Mesodermal cell (in vitro differentiated cells): ENCODE data around the gene GOLGA5.

ENCODE experiments used
- H3K27ac ChIP-seq: 2 replicates; pipeline ENCODE4 v1.7.0; 2013; ENCODE audit warnings: mild to moderate bottlenecking, low read depth, low read length, moderate library complexity; ENCODE audit not compliant: severe bottlenecking
- H3K36me3 ChIP-seq: 2 replicates; pipeline ENCODE4 v1.7.1; 2013; ENCODE audit warnings: mild to moderate bottlenecking, low read length, moderate library complexity; ENCODE audit not compliant: control insufficient read depth, insufficient read depth
- H3K4me1 ChIP-seq: one replicate; pipeline ENCODE4 v1.7.1; 2013; ENCODE audit warnings: mild to moderate bottlenecking, low read length; ENCODE audit not compliant: insufficient read depth, control insufficient read depth, poor library complexity, severe bottlenecking
- H3K4me3 ChIP-seq: 2 replicates; pipeline ENCODE4 v1.7.0; 2013; ENCODE audit warnings: low read length, control low read depth, mild to moderate bottlenecking; ENCODE audit not compliant: insufficient read depth, poor library complexity, severe bottlenecking; ENCODE audit errors: extremely low read depth
- H3K9me3 ChIP-seq: 2 replicates; pipeline ENCODE4 v1.7.1; 2013; ENCODE audit warnings: mild to moderate bottlenecking, low read length, moderate library complexity; ENCODE audit not compliant: control insufficient read depth
- WGBS, 2 experiments: methylation state at CpG; one replicate each; pipeline ENCODE4 v1.1.5; 2013; ENCODE audit warnings: missing lambda C conversion rate in 2 of 2; ENCODE audit not compliant: insufficient coverage in 2 of 2; 5-methylcytosine and 5-hydroxymethylcytosine counted together

The GOLGA5 gene

DNA sequence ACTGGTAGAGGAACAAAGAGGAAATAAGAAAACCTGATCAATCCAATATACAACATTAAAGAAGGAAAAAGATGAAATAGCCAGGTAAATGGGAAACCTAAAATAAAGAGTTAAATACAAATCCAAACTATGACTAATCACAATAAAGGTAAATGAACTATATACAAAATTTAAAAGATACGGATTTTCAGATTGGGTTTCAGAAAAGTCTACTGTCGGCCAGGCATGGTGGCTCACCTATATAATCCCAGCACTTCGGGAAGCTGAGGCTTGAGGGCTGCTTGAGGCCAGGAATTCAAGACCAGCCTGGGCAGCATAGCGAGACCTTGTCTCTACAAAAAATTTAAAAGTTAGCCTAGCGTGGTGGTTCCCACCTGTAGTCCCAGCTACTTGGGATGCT, 89.0 kb downstream of the GOLGA5 start:
- H3K4me3 ChIP-seq = no peak overlapping the region
- H3K27ac ChIP-seq = no peak overlapping the region
- WGBS, 2 experiments = 77 to 98% methylated on average over 4 to 5 of the region's 5 CpGs
- H3K9me3 ChIP-seq = no peaks in the 10 kb centered on the region
- no peaks in the 10 kb centered on the region for H3K4me1 ChIP-seq
- H3K36me3 ChIP-seq = no peaks in the 10 kb centered on the region

DNA sequence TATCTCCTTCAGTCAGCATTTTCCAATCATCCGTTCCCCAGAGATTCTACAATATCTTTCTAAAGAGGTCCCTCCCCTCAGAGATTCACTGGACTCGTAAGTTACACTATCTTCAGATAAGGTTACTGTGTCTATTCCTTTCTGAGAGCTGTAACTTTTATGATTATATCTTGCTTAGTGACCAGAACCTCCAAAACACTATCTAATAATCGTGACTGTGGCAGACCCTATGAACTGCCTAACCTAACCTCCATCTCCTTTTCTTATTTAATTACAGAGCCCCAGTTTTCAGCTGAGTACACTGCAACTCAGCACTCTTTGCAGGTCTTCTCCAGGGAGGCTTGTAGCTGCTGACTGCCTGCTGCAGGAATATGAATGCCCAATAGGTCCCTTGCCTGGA, 90.3 kb downstream of the GOLGA5 start:
- no peaks in the 10 kb centered on the region for H3K4me1 ChIP-seq
- no peak overlapping the region for H3K4me3 ChIP-seq
- 78 to 79% methylated on average over 2 of the region's 3 CpGs for WGBS, 2 experiments
- H3K36me3 ChIP-seq = no peaks in the 10 kb centered on the region
- H3K9me3 ChIP-seq = no peaks in the 10 kb centered on the region
- no peak overlapping the region for H3K27ac ChIP-seq

DNA sequence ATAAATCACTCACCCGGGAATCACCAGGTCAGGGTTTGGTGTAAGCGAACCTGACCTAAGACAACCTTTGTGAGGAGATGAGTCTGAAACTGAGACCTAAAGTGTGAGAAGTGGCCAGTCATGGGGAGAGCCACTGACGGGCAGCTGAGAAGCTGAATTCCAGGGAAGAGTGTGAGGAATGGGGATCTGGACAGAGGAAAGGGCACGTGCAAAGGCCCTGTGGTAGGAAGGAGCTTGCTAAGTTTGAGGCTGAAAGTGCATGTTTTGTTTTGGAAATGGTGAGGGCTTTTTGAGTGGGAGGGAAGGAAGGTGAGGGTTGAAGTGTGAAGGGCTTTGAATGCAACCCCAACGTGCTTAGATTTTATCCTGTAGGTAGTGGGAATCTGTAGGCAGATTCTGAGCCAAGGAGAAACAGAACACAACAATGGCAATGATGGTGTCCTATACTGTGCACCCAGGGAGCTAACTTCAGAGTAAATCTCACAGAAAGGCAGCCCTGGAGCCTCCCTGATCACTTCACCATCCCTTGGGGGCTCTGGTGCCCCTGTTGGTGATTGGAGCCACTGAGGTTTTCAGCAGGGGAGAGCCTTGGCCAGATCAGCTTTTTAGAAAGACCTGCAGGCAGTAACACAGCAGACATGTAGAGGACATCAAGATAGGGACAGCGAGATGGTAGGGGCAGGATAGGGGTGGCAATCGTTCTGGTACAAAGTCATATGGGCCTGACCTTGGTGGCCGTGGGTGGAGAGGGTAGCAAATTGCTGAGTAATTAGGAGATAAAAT, 91.4 kb downstream of the GOLGA5 start:
- no peaks in the 10 kb centered on the region for H3K36me3 ChIP-seq
- no peak overlapping the region for H3K4me3 ChIP-seq
- H3K27ac ChIP-seq = no peak overlapping the region
- no peaks in the 10 kb centered on the region for H3K9me3 ChIP-seq
- H3K4me1 ChIP-seq = no peaks in the 10 kb centered on the region
- WGBS, 2 experiments = 78 to 90% methylated on average over 6 to 7 of the region's 8 CpGs

DNA sequence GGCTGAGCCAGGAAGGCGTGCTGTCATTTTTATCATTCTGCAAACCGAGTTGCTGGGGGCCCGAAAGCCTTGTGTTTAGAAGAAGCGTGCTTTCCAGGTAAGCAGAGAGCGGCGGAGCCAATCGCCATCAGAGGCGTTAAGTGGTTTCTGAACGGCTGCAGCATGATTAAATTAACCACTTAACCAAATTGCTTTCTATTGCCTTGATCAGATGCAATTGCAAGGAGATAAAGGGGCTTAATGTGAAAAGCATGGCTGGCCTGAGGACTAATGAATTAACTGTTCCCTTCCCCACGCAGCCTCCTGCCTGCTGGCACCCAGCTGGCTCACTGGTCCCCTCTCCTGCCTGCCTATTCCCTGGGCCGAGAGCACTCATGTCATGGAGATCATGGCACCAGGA, 92.2 kb downstream of the GOLGA5 start:
- no peak overlapping the region for H3K4me3 ChIP-seq
- H3K9me3 ChIP-seq = no peaks in the 10 kb centered on the region
- H3K27ac ChIP-seq = no peak overlapping the region
- WGBS, 2 experiments = 76 to 86% methylated on average over 7 to 9 of the region's 11 CpGs
- no peaks in the 10 kb centered on the region for H3K36me3 ChIP-seq
- no peaks in the 10 kb centered on the region for H3K4me1 ChIP-seq

DNA sequence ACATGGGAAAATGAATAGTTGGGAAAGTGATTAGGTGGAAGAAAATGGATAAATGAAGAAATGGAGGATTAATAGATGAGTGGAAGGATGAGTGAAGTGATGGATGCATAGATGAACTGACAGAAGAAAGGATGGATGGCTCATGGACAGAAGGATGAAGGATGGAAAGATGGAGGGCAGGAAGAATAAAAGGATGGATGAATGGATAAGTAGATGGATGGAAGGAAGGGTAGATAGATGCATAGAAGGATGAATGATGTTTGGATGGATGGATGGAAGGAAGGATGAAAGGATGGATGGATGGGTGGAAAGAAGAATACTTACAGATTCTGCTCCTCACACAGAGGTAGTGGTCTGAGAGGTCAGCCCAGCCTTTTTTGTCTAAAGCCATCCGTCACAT, 93.1 kb downstream of the GOLGA5 start:
- Histone ChIP-seq H3K36me3 (no peaks in the 10 kb centered on the region), H3K4me1 (no peaks in the 10 kb centered on the region), H3K4me3 (no peak overlapping the region), H3K27ac (no peak overlapping the region), H3K9me3 (no peaks in the 10 kb centered on the region)
- 80% methylated on average over 1 of the region's 1 CpG; no CpG with 5 or more reads in 1 of the 2 experiments for WGBS, 2 experiments

DNA sequence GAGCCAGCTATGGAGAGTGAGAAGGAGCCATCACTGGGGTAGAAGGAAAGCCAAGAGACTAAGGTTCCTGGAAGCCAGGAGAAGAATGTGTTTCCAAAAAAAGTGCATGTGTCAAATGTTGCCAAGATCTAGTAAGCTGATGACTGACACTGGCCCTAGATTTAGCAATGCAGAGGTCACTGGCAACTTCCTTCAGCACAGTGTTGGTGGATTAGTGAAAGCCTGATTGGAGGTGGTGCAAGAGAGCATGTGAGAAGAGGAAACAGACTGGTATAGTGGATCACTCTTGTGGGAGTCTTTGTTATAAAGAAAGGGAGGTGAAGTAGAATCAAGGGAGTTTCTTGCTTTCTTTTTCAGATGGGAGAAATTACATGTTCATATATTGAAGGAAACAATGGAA, 94.8 kb downstream of the GOLGA5 start:
- H3K4me1 ChIP-seq = no peaks in the 10 kb centered on the region
- H3K9me3 ChIP-seq = peaks cover 13% of the 10 kb centered on the region
- H3K27ac ChIP-seq = no peak overlapping the region
- H3K36me3 ChIP-seq = no peaks in the 10 kb centered on the region
- no peak overlapping the region for H3K4me3 ChIP-seq
